NCI-H2171 treated with DMSO at 0.1 percent for 48 hours (cell line): ENCODE data around the gene POLRMT.
"Not testable (repeated sequence)": the region's sequence is repeated elsewhere in the genome, so short reads cannot be mapped to it uniquely, and the experiment has no call there.

Experiments
- DNase-seq: peaks from one replicate; lab custom pipeline; 2025; lab: John Stamatoyannopoulos, UW

Gene POLRMT

GRCh38 chr19:633068-633785 lies at the start of gene POLRMT:
POLRMT (minus strand) TSS chr19:633537; CDS start chr19:633512, 25 bp downstream.
- DNase-seq: peak; percentile 96

DNA sequence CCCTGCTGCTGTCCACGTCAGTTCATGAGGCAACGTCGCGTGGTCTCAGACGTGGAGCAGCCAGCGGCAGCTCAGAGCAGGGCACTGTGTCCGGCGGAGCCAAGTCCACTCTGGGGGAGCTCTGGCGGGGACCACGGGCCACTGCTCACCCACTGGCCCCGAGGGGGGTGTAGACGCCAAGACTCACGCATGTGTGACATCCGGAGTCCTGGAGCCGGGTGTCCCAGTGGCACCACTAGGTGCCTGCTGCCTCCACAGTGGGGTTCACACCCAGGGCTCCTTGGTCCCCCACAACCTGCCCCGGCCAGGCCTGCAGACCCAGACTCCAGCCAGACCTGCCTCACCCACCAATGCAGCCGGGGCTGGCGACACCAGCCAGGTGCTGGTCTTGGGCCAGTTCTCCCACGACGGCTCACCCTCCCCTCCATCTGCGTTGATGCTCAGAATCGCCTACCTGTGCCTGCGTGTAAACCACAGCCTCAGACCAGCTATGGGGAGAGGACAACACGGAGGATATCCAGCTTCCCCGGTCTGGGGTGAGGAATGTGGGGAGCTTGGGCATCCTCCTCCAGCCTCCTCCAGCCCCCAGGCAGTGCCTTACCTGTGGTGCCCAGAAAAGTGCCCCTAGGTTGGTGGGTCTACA lies 49.5 kb upstream of the POLRMT start:
- no peak for DNase-seq

GRCh38 chr19:681029-682019 lies 48.0 kb upstream of the POLRMT start:
- no peak for DNase-seq

GRCh38 chr19:680287-681028 lies 47.1 kb upstream of the POLRMT start:
- DNase-seq: peak; percentile 96

DNA sequence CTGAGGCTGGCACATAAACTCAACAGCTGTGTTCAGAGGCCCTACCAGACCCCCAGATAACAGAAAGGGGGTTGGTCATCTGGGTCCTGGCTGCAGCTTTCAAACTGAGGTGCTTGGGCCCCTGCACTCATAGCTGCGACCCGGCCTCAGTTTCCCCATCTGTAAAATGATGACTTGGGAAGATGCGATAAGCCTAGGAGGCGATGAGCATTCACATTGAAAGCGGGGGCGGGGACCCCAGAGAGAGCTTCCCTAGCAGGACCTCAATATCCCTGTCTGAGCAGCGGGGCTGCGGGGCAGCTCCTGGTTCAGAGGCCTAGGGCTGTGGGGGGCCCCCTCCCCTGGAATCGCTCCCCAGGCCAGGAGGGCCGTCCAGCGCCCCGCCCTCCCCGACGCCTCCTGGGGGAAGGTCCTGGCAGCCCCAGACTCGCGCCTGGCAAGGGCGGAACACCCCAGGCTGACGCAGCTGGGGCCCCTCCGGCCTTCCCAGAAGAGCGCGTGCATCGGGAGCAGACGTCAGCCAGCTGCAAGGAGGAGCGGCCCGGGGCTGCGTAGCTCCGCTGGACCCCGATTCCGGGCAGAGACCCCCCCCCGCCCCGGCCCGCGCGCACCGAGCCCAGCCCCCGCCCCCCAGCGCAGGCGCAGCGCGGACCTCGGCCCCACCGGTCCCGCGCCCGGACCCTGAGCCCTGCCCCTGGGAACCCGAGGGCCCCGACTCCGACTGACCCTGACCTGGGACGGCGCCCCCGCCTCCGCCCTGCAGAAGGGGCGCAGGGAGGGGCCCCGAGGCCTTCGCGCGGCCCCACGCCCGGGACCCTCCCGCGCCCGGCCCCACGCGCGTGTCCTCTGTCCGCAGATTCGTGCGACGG lies 46.3 kb upstream of the POLRMT start:
- DNase-seq: peak; percentile 55

DNA sequence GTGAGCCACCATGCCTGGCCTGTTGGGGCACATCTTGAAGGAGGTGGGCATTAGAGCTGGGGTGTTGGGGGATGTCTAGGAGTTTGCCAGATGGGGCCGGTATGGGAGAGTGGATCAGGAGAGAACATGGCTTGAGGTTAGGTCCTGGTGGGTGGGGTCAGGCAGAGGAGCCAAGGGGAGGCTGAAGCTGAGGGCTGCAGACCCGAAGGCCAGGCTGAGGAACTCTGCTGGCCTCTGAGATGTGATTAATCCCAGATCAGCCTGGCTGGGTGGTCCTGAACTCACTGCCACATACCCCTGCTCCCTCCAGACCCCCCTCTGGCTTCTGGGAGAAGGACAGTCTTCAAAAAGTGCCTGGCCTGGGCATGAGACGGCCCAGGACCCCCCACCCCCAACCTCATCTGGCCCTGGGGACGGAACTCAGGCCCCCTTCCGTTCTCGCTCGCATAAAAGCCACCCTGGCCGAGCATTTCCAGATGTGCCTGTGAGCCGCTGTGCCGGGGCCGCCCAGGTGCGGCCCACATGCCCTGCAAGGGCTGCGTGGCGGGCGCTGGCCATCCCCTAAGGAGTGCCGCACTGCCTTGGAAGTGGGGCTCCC lies 45.6 kb upstream of the POLRMT start:
- DNase-seq: no peak

GRCh38 chr19:677601-678436 lies 44.5 kb upstream of the POLRMT start:
- DNase-seq: no peak

GRCh38 chr19:677201-677600 lies 43.9 kb upstream of the POLRMT start:
- DNase-seq: peak; percentile 14

DNA sequence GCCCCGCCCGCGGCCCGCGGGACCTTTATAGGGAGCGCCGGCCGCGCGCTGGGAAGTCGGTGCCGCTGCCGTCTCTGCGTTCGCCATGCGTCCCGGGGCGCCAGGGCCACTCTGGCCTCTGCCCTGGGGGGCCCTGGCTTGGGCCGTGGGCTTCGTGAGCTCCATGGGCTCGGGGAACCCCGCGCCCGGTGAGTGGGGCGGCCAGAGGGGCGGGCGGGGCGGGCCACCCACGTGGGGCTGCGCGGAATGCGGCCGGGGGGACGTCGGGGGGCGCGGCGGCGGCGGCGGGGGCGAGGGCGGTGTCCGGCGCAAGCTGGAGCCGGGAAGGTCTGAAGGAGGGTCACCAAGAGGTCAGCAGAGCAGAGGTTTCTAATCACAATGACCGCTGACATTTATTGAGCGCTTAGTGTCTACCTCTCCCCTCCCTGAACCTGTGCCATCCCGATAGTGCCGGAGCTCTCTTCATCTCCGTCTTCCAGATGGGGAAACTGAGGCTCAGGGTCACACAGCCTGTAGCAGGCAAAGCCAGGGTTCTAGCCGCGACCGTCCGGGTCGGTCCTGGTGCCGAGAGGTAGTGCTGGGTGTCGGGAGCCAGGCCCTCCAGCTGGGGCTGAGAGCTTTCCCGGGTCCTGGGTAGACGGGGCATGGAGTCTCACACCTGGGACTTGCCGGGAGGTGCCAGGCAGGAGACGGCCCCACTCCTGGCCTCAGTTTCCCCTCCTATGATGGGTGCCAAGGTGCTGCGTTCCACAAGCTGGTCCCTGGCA lies 43.2 kb upstream of the POLRMT start, which contains the start of gene FSTL3:
FSTL3 (plus strand) TSS at position 54 of the 767 bp plus-strand sequence; CDS start at position 86, 32 bp downstream.
- DNase-seq: no peak

DNA sequence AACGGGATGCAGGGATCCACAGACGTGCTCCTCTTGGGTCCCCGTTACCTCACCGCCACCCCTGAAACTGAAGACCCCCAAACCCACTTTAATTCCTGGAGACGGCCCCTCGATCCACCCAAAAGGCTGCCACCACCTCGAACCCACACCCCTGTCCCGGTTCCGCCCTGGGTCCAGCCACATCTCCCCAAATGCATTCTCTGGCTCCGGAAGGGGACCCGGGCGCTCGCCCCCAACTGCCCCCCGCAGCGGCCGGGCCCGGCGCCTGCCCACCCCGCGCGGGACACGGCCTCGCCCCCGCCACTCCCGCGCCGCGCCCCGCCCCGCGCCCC lies 42.6 kb upstream of the POLRMT start:
- DNase-seq: no peak

GRCh38 chr19:674282-675151 lies 41.2 kb upstream of the POLRMT start:
- DNase-seq: no peak

DNA sequence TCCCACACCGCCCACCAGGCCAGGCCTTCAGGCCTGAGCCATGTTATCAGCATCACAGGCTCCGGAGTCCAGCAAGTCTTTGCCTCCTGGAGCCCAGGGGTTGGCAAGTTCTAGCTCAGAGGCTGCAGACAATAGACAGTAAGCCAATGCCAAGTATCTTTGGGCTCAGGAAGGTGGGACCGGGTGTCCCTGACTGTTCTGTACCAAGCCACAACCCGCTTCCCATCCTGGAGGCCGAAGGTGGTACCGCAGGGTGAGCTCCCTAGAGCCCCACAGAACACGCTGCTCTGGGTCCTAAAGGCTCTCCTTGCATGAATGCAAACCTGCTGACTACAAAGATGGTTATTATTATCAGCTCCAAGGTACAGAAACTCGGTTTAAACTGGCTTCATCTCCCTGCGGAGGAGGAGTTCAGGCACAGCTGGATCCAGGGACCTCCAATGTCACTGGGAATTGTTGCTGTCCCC lies 37.3 kb upstream of the POLRMT start:
- no peak for DNase-seq

DNA sequence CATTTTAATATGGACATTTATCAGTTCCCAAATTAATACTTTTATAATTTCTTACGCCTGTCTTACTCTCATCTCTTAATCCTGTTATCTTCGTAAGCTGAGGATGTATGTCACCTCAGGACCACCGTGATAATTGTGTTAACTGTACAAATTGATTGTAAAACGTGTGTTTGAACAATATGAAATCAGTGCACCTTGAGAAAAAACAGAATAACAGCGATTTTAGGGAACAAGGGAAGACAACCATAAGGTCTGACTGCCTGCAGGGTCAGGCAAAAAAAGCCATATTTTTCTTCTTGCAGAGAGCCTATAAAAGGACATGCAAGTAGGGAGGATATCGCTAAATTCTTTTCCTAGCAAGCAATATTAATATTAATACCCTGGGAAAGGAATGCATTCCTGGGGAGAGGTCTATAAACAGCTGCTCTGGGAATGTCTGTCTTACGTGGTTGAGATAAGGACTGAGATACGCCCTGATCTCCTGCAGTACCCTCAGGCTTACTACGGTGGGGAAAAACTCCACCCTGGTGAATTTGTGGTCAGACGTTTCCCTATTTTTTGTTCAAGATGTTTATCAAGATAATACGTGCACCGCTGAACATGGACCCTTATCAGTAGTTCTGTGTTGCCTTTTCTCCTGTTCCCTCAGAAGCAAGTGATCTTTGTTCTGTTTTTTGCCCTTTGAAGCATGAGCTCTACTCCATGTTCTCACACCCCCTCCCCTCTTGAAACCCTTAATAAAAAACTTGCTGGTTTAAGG lies 35.5 kb upstream of the POLRMT start:
- DNase-seq: not testable (repeated sequence)

GRCh38 chr19:666985-667573 lies 33.7 kb upstream of the POLRMT start:
- DNase-seq: not testable (repeated sequence)

- DNase-seq: peak; percentile 81
Observed at GRCh38 chr19:664913-665443, 31.6 kb upstream of the POLRMT start.

GRCh38 chr19:663682-664117 lies 30.4 kb upstream of the POLRMT start:
- DNase-seq: no peak
